SK-N-MC (cell line): Measurements from ENCODE around the gene UGT1A9.

Experiments used
- EZH2 ChIP-seq: fragments of 200-600 bp; sonication (generic); IDR thresholded peaks from one replicate; pipeline ENCODE4 v1.6.1; 2017; ENCODE audit warnings: antibody characterized with exemption
- FOXP2 ChIP-seq: optimal IDR thresholded peaks from 2 replicates; pipeline ENCODE3; 2011; ENCODE audit warnings: mild to moderate bottlenecking, moderate library complexity; ENCODE audit not compliant: insufficient read depth; ENCODE audit errors: extremely low read length, control extremely low read depth
- POLR2AphosphoS5 ChIP-seq: IDR thresholded peaks from 2 replicates; pipeline ENCODE4 v1.6.1; 2012; ENCODE audit warnings: mild to moderate bottlenecking, low read depth, low read length, borderline replicate concordance

- TF ChIP-seq POLR2AphosphoS5 (no peak), EZH2 (no peak), FOXP2 (no peak)
Observed at GRCh38 chr2:233681521-233682099, 9.9 kb downstream of the UGT1A9 start, which contains the start of gene UGT1A7.
